Astrocyte of the spinal cord (primary cell): ENCODE data around the gene OPCML.

Experiments used
- DNase-seq: peaks from one replicate; pipeline ENCODE4 v3.0.0; 2011; ENCODE audit warnings: low read depth, low spot score
- H3K4me3 ChIP-seq: 2 replicates; pipeline ENCODE4 v1.5.1; 2011; ENCODE audit warnings: low read depth, mild to moderate bottlenecking, low read length, moderate library complexity
- in situ Hi-C: cut with HindIII; loops from 2 replicates; pipeline ENCODE4 v1.10.0; 2017; ENCODE audit warnings: low sequenced_read_pairs
- TF ChIP-seq, protein P1 (sequence below): IDR thresholded peaks from 2 replicates; pipeline ENCODE4 v1.5.1; 2012; ENCODE audit warnings: low read depth, mild to moderate bottlenecking, low read length, inconsistent platforms

Gene OPCML

DNA sequence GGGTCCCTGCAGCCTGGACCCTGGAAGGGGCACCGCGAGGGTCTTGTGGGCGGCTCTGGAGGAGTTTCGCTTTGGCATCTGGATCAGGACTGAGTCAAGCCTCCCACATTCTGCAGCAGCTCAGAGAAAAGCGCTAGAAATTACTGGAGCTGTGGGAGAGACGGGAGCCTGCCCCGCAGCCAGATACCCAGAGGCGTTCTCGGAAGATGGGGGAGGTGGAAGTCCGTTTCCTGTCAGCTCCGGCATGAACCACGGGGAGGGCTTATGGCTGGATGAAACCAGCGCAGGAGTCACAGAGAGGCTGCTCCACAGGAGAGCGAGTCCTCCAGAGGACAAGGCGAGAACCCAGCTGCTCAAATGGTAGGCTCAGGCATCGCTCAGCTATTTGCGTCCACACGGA lies 379.3 kb downstream of the OPCML start:
- in situ Hi-C loops = no loop called here
- no peak overlapping the region for H3K4me3 ChIP-seq
- DNase-seq = no peak
- TF ChIP-seq, protein P1, sequence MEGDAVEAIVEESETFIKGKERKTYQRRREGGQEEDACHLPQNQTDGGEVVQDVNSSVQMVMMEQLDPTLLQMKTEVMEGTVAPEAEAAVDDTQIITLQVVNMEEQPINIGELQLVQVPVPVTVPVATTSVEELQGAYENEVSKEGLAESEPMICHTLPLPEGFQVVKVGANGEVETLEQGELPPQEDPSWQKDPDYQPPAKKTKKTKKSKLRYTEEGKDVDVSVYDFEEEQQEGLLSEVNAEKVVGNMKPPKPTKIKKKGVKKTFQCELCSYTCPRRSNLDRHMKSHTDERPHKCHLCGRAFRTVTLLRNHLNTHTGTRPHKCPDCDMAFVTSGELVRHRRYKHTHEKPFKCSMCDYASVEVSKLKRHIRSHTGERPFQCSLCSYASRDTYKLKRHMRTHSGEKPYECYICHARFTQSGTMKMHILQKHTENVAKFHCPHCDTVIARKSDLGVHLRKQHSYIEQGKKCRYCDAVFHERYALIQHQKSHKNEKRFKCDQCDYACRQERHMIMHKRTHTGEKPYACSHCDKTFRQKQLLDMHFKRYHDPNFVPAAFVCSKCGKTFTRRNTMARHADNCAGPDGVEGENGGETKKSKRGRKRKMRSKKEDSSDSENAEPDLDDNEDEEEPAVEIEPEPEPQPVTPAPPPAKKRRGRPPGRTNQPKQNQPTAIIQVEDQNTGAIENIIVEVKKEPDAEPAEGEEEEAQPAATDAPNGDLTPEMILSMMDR = no peak

DNA sequence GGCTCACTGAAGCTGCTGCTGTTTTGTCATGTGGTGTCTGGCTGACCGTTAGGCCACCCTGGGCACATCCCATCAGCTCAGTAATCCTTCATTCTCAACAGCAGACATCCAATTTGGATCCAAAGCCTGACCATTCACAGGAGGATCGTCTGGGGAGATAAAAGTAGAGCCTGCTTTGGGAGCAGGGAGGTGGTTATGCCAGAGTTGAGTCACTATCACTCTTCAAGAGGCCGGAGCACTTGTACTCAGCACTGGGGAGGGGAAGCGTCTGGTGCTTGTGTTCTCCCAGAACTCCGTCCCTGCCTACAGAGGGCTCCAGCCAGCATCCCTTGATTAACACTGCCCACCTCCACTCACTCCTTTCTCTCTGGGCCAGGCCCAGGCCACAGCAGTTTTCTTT lies 382.6 kb downstream of the OPCML start:
- TF ChIP-seq, protein P1 = no peak
- no peak for DNase-seq
- no peak overlapping the region for H3K4me3 ChIP-seq
- in situ Hi-C loops = no loop called here

DNA sequence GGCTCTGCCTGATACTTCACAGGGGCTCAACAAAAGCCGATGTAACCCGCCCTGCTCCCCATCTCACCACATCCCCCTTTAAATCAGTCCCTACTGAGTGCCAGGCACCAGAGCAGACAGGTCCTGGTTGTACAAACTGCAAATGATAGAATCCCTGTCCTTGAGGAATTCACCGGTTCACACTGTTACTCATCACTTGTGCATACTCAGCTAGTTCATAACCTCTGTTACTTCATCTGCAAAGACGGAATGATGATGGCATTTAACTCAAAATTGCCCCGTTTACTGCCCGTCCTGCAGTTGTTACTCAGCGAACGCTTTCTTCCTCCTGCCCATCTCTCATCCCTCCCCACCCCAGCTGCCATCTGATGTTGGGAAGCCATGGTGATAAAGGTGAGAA lies 384.7 kb downstream of the OPCML start:
- H3K4me3 ChIP-seq = no peak overlapping the region
- TF ChIP-seq, protein P1 = no peak
- in situ Hi-C loops = no loop called here
- no peak for DNase-seq

DNA sequence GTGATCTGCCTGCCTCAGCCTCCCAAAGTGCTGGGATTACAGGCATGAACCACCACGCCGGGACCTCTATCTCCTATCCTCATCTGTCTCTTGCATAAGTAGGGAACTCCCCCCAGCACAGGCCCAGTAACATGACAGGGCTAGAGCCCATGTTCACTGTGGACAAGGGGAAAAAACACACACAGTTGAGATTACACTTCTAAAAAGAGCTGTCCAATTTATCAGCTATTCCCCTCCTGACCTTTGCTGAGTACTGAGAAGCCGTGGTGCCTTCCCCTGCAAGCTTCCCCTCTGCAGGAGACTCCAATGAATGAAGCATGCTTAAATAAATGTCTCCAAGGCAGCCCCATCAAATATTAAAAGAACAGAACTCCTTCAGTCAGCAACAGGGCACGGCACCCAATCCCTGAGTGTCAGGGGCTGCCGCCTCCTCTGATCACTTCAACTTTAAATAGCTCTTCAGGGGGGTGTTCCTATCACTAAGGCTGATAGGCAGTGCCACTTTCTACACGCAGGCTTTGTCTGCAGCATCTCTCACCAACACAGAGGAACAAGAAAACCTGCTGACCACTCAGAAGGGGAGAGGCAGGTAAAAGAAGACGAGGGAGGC lies 385.5 kb downstream of the OPCML start:
- H3K4me3 ChIP-seq = no peak overlapping the region
- no peak for DNase-seq
- TF ChIP-seq, protein P1 = no peak
- in situ Hi-C loops = no loop called here

DNA sequence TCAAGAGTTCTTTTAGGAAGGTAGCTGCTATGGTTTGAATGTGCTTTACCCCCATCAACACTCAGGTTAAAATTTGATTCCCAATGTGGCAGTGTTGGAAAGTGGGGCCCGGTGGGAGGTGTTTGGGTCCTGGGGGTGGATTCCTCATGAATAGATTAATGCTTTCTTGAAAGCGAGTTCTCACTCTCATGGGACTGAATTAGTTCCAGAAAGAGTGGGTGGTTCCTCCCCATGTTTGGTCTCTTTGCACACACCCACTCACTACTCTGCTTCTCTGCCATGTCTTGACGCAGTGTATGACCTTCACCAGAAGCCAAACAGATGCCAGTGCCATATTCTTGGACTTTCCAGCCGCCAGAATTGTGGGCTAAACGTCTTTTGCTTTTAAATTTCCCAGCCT lies 394.4 kb downstream of the OPCML start:
- DNase-seq = no peak
- in situ Hi-C loops = no loop called here
- TF ChIP-seq, protein P1 = no peak
- no peak overlapping the region for H3K4me3 ChIP-seq

DNA sequence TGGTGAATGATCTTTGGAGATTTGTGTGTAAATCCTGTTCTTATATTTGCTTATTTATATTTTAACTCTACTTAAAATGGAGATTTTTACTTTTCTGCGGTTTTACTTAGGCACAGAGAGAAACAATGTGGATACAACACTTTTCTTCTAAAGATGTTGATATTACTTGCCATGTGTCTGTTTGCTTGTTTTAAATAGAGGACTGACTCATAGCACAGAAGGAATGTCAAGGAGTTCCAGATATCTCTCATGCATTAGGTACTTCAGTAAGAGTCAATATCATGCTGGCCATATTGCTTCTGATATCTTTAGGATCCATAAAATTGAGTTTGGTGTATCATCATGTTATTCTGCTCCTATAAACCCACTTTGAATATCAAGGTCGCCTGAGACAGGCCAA lies 395.0 kb downstream of the OPCML start:
- in situ Hi-C loops = no loop called here
- H3K4me3 ChIP-seq = no peak overlapping the region
- TF ChIP-seq, protein P1 = no peak
- DNase-seq = no peak

DNA sequence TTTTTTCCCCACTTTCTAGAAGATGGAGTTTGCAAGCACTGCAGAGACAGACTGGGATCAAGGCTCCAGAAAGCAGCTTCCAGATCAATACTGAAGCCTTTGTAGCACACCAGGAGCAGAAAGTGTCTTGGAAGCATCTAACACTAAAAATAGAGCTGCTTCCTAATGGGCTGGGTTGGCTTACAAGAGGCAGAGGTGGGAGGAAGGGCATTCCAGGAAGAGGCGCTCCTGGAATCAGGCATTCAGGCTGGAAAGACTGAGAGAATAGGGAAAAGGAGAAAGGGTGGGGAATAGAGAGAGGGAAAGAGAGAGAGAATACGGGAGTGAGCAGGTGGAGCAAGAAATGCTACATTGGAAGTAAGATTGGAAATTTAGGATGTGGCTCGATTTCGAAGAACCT lies 395.9 kb downstream of the OPCML start:
- TF ChIP-seq, protein P1 = no peak
- in situ Hi-C loops = no loop called here
- no peak overlapping the region for H3K4me3 ChIP-seq
- DNase-seq = no peak
